ENCODE measurements around the gene CRIM1.

Gene CRIM1

GRCh38 chr2:36371070-36371874 is 15.7 kb downstream of the CRIM1 start:
- H3K9ac ChIP-seq (ENCODE audit: low read depth, low read length, poor library complexity, severe bottlenecking): no peak overlapping the region
- no peaks in the 10 kb centered on the region for H3K9me2 ChIP-seq (replicated peaks; ENCODE audit: low read depth, low read length)
- no peak overlapping the region for H3K4me2 ChIP-seq (ENCODE audit: low read depth, low read length, poor library complexity, severe bottlenecking)
- H3K9me3 ChIP-seq (ENCODE audit: insufficient read depth, low read depth, low read length): no peaks in the 10 kb centered on the region
- H3K4me3 ChIP-seq (ENCODE audit: low read length, poor library complexity, severe bottlenecking): no peak overlapping the region
- H4K20me1 ChIP-seq (ENCODE audit: insufficient read depth, low read length, poor library complexity, severe bottlenecking): no peaks in the 10 kb centered on the region
- H3K36me3 ChIP-seq (ENCODE audit: insufficient read depth, low read length): no peaks in the 10 kb centered on the region
- H3K4me1 ChIP-seq (ENCODE audit: insufficient read depth, low read length, poor library complexity, severe bottlenecking): peaks cover 10% of the 10 kb centered on the region
- no peaks in the 10 kb centered on the region for H3K27me3 ChIP-seq (ENCODE audit: insufficient read depth, low read length, poor library complexity, severe bottlenecking)
- H2AFZ ChIP-seq (ENCODE audit: low read length): 0 out of 2 replicates have a peak overlapping the region, but pooled peaks have one; percentile 31
- no peaks in the 10 kb centered on the region for H3F3A ChIP-seq (ENCODE audit: low read depth)
- TF ChIP-seq CTCF (conservative IDR thresholded peaks at IDR 0.05; ENCODE audit: low read length) (no peak), EZH2phosphoT487 (IDR thresholded peaks at IDR 0.05; ENCODE audit: borderline replicate concordance) (no peak)
- no peaks in the 10 kb centered on the region for H3K79me2 ChIP-seq (ENCODE audit: insufficient read depth, low read length)

- no peaks in the 10 kb centered on the region for H3K27me3 ChIP-seq (ENCODE audit: insufficient read depth, low read length, poor library complexity, severe bottlenecking)
- H3K36me3 ChIP-seq (ENCODE audit: insufficient read depth, low read length): no peaks in the 10 kb centered on the region
- no peaks in the 10 kb centered on the region for H4K20me1 ChIP-seq (ENCODE audit: insufficient read depth, low read length, poor library complexity, severe bottlenecking)
- peaks cover 10% of the 10 kb centered on the region for H3K4me1 ChIP-seq (ENCODE audit: insufficient read depth, low read length, poor library complexity, severe bottlenecking)
- no peaks in the 10 kb centered on the region for H3K79me2 ChIP-seq (ENCODE audit: insufficient read depth, low read length)
- H3K9me3 ChIP-seq (ENCODE audit: insufficient read depth, low read depth, low read length): no peaks in the 10 kb centered on the region
- H2AFZ ChIP-seq (ENCODE audit: low read length): no peak overlapping the region
- TF ChIP-seq CTCF (conservative IDR thresholded peaks at IDR 0.05; ENCODE audit: low read length) (no peak), EZH2phosphoT487 (IDR thresholded peaks at IDR 0.05; ENCODE audit: borderline replicate concordance) (no peak)
- H3F3A ChIP-seq (ENCODE audit: low read depth): no peaks in the 10 kb centered on the region
- no peak overlapping the region for H3K4me3 ChIP-seq (ENCODE audit: low read length, poor library complexity, severe bottlenecking)
- no peak overlapping the region for H3K4me2 ChIP-seq (ENCODE audit: low read depth, low read length, poor library complexity, severe bottlenecking)
- no peak overlapping the region for H3K9ac ChIP-seq (ENCODE audit: low read depth, low read length, poor library complexity, severe bottlenecking)
- no peaks in the 10 kb centered on the region for H3K9me2 ChIP-seq (replicated peaks; ENCODE audit: low read depth, low read length)
Observed at GRCh38 chr2:36371928-36372391, 16.4 kb downstream of the CRIM1 start.

GRCh38 chr2:36373149-36373926 is 17.8 kb downstream of the CRIM1 start:
- no peaks in the 10 kb centered on the region for H3F3A ChIP-seq (ENCODE audit: low read depth)
- H3K27me3 ChIP-seq (ENCODE audit: insufficient read depth, low read length, poor library complexity, severe bottlenecking): no peaks in the 10 kb centered on the region
- no peaks in the 10 kb centered on the region for H3K36me3 ChIP-seq (ENCODE audit: insufficient read depth, low read length)
- peaks cover 10% of the 10 kb centered on the region for H3K4me1 ChIP-seq (ENCODE audit: insufficient read depth, low read length, poor library complexity, severe bottlenecking)
- no peak overlapping the region for H3K4me3 ChIP-seq (ENCODE audit: low read length, poor library complexity, severe bottlenecking)
- no peaks in the 10 kb centered on the region for H3K9me2 ChIP-seq (replicated peaks; ENCODE audit: low read depth, low read length)
- H3K79me2 ChIP-seq (ENCODE audit: insufficient read depth, low read length): no peaks in the 10 kb centered on the region
- H3K9ac ChIP-seq (ENCODE audit: low read depth, low read length, poor library complexity, severe bottlenecking): no peak overlapping the region
- H3K4me2 ChIP-seq (ENCODE audit: low read depth, low read length, poor library complexity, severe bottlenecking): no peak overlapping the region
- H2AFZ ChIP-seq (ENCODE audit: low read length): no peak overlapping the region
- TF ChIP-seq EZH2phosphoT487 (IDR thresholded peaks at IDR 0.05; ENCODE audit: borderline replicate concordance) (no peak), CTCF (conservative IDR thresholded peaks at IDR 0.05; ENCODE audit: low read length) (no peak)
- no peaks in the 10 kb centered on the region for H4K20me1 ChIP-seq (ENCODE audit: insufficient read depth, low read length, poor library complexity, severe bottlenecking)
- H3K9me3 ChIP-seq (ENCODE audit: insufficient read depth, low read depth, low read length): no peaks in the 10 kb centered on the region

Data from Loucy (cell line).